HG03342 (cell line): ENCODE measurements around the gene BEAN1.

Source experiments
- ATAC-seq: cut with Tn5 transposase; IDR thresholded peaks from one replicate; pipeline ENCODE4 v1.9.1; 2021; ENCODE audit warnings: mild to moderate bottlenecking, moderate library complexity; ENCODE audit not compliant: unreplicated experiment

The BEAN1 gene, protein sequence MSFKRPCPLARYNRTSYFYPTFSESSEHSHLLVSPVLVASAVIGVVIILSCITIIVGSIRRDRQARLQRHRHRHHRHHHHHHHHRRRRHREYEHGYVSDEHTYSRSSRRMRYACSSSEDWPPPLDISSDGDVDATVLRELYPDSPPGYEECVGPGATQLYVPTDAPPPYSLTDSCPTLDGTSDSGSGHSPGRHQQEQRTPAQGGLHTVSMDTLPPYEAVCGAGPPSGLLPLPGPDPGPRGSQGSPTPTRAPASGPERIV

DNA sequence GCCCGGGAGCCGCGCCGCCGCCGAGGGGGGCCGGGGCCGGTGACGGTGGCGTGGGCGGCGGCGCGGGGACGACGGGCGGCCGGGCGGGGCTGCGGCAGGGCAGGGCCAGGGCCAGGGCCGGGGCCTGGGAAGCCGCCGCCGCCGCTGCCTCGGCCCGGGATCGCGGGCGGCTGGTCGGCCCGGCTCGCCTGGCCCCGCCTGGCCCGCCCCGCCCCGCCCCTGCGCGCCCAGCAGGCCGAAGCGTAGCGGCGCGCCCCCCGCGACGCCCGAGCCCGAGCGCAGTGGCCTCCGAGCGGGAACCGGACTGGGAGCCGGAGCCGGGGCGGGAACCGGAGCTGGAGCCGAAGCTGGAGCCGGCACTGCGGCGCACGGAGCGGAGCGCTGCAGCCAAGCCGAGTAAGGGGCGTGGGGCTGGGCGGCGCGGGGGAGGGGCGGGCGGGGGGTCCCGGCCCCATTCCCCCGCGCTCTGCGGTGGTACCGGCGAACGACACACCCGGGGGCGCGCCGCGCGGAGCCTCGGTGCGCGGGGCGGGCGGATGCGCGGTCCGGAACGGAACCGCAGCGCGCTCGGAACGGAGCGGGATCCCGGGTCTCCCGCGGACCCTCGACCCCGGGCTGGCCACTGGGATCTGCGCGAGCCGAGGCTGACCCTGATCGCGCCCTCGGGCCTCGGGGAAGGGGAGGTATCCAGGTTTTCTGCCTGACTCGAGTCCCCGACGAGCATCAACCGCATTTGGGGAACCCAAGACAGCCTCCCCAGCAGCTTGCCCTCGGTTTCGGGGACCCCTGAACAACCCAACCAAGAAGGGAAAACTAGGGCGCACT is at the start of gene BEAN1:
BEAN1 (plus strand) TSS at position 260 of the 825 bp plus-strand sequence. CDS start 10,382 bp downstream, outside the sequence.
- ATAC-seq = no peak

DNA sequence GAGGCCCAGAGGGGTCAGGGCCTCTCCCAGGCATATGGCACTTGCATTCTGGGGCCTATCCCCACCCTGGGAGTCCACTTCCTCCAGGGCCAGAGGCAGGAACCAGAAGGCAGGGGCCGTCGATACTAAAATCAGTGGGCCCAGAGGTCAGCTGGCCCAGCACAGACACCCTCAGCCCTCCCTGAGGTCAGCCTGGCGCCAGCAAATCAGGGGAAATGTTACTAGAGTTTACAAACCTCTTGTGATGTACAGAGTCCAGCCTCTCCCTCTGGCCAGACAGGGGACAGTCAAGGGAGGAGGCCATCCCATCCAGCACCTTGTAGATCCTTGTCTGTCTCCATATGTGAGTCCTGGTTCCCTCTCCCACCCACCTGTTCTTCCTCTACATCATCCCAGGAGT is 49.8 kb upstream of the BEAN1 start:
- no peak for ATAC-seq

DNA sequence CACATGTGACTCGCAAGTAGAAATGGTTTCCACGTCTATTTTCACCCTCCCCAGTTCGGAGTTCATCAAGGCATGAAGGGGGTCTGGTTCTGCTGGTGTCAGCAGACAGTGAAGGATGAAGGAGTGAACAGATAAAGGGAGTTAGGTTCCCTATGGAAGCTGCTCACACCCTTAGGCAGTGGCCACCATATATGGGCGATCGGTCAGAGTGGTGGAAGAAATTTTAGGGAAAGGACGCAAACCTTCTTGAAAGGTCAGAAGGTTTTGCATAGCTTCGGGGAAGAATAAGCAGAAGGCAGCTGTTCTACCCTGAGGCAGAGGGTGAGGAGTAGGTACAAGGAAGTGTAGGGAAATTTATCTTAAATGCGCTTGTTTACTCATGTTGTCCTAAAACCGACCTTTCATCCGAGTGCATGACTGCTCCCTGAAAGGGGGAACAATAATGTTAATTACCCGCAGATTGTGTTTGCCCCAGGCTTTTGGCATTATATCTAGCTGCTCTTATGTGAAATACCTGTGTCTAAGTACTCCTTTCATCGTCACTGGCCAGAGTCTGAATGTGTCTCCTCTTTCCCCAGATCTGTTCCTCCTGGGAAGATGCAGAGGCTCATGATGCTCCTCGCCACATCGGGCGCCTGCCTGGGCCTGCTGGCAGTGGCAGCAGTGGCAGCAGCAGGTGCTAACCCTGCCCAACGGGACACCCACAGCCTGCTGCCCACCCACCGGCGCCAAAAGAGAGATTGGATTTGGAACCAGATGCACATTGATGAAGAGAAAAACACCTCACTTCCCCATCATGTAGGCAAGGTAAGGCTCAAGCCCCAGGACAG is 48.1 kb upstream of the BEAN1 start:
- no peak for ATAC-seq

GRCh38 chr16:66379571-66379941 is 47.5 kb upstream of the BEAN1 start:
- ATAC-seq = no peak

- no peak for ATAC-seq
Observed at GRCh38 chr16:66380421-66380820, 46.7 kb upstream of the BEAN1 start.

DNA sequence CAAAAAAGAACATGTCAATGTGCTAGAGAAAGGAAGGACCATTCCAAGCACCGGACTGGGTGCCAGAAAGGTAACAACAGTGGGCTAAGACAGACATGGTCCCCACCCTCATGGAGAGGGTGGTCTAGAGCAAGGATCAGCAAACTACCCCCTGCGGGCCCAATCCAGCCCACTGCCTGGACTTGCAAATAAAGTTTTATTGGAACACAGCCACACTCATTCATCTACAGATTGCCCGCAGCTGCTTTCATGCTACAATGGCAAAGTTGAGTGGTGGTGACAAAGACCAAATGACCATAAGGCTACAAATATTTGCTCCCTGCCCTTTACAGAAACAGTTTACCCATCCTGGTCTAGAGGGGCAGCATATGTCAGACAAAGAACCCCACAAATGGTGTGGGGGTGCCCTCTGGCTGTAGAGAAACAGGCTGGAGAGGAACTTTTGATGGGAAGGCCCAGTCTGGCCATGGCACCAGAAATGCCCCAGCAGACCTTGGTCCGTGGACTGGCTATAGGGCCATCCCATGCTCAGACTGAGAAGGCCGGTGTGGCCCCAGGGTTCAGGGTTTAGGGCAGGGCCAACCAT is 45.4 kb upstream of the BEAN1 start:
- ATAC-seq = no peak

DNA sequence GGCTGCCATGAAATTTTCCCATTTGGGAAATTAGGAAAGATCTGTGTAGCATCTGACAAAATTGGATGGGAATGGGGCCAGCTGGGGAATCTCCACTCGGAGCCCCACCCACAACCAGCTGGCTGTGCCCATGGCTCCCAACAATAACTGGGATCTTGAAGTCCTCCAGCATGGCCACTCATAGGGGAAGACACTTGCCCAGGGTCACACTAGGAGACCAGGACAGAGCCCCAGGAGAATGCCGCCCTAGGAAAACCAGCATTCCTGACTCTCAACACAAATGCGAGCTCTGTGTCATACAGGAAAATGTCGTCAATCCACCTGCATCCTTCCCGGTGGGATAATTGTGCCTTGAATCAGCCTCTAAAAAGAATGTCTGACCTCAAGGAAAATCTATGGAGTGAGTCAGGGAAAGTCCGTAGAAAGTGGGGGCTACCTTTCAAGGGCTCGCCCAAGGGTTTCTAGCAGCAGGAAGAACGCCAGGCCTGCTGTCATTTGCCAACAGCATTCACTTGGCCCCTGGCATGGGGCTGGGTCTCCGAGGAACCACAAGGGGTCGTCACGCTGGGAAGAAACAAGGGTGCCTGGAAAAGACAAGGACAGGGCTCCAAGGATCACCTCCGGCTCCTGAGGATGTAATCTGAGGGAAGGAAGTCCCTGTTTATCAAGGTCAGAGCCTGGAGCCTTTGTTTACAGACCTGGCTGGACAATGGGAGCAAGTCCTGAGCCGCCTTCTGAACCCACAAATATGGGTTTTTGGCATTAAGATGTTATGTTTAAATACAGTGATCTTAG is 44.7 kb upstream of the BEAN1 start:
- no peak for ATAC-seq

- no peak for ATAC-seq
Observed at GRCh38 chr16:66382966-66383299, 44.2 kb upstream of the BEAN1 start.

- ATAC-seq = no peak
Observed at GRCh38 chr16:66383551-66383950, 43.5 kb upstream of the BEAN1 start.

- ATAC-seq = no peak
Observed at GRCh38 chr16:66385415-66385814, 41.7 kb upstream of the BEAN1 start.

DNA sequence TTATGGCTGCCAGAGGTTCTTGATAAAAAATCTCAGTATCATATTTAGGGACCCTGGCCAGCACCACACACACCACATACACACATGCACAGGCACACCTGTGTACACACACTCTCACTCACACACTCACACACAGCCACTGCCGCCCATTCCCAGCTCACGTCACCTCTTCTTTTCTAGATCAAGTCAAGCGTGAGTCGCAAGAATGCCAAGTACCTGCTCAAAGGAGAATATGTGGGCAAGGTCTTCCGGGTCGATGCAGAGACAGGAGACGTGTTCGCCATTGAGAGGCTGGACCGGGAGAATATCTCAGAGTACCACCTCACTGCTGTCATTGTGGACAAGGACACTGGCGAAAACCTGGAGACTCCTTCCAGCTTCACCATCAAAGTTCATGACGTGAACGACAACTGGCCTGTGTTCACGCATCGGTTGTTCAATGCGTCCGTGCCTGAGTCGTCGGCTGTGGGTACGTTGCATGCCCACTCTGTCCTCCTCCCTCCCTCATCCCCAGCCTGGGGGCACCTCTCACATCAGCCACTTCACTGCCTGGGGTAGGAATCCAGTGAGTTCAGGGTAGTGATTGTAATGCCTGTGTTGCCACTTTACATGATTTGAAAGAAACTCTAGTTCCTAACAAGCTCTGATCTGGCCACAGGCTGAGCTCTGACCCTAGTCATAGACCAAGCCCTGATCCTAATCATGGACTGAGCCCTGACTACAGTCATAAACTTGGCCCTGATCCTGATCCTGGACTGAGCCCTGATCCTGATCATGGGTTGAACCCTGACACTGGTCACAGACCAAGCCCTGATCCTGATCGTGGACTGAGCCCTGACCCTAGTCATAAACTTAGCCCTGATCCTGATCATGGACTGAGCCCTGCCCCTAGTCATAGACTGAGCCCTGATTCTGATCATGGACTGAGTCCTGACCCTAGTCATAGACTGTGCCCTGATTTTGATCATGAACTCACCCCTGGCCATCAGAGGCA is 40.2 kb upstream of the BEAN1 start:
- no peak for ATAC-seq

DNA sequence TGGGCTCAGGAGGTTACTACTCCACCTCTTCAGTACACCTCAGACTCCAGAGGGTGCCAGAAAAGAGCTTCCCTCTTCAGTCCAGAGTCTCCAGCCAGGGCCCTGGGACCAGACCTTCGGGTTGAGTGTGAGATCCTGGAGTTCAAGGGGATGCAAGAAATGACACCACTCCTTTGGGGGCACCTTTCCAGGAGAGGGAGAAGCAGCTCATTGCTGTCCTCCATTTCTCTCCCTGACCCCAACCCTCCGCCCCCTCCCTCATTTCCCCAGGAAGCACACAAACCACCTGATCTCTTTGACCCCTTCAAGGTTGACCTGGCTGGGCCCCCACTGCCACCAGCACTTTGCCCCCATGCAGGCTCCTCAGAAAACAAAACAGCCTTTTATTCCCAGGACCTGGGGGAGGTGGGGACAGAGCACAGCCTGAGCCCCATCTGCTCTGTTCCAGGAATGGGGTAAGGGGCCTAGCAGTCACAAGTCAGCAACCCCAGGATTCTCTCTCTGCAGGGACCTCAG is 39.2 kb upstream of the BEAN1 start:
- no peak for ATAC-seq

DNA sequence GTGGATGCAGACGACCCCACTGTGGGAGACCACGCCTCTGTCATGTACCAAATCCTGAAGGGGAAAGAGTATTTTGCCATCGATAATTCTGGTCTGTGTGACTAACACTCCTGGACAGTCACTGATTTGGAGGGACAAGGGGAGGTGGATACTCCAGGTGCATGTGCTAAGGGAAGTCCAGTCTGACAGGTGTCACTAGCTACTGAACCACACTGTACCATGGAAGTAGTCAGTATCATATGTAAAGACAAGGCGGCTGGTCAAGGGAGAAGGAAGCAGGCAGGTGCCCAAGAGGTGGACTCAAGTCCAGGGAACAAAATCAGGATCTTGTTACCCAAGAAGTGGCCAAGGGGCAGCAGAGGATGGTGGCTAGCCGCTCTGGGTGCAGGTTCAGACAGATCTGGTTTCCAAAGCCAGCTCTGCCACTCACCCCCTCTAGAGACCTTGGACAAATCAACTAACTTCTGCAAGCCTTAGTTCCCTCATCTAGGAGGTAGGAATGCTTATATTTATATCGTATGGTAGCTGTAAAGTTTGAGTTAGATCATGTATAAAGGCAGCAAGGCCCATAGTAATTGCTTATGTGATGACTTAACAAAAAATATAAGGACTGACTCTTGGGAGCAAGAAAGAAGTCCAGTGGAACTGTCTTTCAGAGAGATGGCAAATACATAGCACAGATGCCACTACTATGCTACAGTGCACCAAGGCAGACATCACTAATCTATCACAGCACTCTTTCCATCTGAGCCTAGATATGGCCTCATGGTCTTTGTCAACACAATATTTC is 38.5 kb upstream of the BEAN1 start:
- no peak for ATAC-seq

DNA sequence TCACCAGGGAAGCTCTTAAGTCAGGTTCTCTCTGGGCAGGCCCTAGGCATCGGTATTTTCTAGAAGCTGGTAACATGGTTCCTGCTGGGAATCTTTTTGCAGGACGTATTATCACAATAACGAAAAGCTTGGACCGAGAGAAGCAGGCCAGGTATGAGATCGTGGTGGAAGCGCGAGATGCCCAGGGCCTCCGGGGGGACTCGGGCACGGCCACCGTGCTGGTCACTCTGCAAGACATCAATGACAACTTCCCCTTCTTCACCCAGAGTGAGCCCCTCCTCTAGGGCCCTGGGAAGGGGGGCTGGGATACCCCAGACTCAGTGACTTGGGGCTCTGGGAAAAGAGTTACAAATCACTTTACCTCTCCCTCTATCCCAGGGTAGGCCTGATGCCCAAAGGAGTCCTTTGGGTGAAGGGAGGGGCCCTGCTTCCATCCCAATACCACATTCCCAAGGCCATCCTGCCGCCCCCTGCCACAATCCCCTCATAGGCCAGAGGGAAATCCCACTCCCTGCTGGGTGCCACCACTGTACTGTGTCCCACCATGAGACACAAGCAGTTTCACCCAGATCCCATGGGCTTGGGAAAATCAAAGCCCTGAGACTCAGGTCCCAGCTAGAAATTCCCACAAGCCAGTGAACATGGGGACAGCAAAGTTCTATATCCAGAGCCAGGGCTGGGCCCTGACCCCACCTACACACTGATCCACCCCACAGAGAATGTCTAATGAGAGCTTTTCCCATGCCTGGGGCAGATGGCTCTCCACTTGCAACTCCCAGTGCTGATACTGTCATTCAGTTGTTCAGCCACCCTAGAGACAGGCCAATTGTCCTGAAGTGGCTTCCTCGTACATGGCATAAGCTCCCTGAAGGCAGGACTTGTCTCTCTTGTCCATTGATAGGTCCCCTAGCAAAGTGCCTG is 37.6 kb upstream of the BEAN1 start:
- ATAC-seq = no peak

DNA sequence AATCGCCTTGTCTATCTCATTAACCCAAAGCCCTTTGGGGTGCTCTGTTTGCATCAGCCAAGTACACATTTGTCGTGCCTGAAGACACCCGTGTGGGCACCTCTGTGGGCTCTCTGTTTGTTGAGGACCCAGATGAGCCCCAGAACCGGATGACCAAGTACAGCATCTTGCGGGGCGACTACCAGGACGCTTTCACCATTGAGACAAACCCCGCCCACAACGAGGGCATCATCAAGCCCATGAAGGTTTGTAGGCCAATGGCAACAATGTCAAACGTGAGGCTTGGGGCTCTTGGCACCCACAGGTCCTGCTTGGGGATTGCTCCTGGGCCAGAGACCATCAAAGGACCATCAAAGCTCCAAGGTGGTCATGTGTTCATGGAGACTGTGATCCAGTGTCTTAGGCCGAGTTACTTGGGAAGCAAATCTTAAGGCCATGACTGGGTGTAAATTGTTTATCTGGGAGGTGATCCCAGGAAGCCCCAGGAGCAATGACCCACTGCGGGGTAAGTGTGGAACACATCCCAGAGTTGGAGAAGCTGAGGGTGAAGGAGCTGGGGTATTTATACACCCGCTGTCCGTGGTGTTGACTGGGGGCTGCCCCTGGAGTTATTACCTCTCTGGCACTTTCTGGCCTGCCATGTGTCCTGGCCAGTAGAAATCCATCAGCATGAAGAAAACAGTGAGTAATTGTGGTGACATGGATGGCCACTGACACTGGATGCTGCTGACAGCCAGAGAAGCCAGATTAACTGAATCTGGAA is 36.6 kb upstream of the BEAN1 start:
- ATAC-seq = no peak
